Coronary artery (tissue), 2 donors: ENCODE data around the gene DMPK.

Experiments
- DNase-seq: peaks from one replicate; pipeline ENCODE4 v3.0.0-alpha.2; 2017; ENCODE audit warnings: low spot score
- H3K27ac ChIP-seq, 2 donors: fragments of 200-600 bp; sonication (generic); one replicate each; pipeline ENCODE4 v1.5.1; 2016 to 2019
- H3K4me3 ChIP-seq: fragments of 200-600 bp; sonication (generic); 2 replicates; pipeline ENCODE4 v1.5.1; 2016; ENCODE audit warnings: mild to moderate bottlenecking, moderate library complexity
- TF ChIP-seq, protein P1 (sequence below): fragments of 200-600 bp; sonication (generic); IDR thresholded peaks from one replicate; pipeline ENCODE4 v1.5.1; 2019; ENCODE audit warnings: antibody characterized with exemption

DMPK gene

DNA sequence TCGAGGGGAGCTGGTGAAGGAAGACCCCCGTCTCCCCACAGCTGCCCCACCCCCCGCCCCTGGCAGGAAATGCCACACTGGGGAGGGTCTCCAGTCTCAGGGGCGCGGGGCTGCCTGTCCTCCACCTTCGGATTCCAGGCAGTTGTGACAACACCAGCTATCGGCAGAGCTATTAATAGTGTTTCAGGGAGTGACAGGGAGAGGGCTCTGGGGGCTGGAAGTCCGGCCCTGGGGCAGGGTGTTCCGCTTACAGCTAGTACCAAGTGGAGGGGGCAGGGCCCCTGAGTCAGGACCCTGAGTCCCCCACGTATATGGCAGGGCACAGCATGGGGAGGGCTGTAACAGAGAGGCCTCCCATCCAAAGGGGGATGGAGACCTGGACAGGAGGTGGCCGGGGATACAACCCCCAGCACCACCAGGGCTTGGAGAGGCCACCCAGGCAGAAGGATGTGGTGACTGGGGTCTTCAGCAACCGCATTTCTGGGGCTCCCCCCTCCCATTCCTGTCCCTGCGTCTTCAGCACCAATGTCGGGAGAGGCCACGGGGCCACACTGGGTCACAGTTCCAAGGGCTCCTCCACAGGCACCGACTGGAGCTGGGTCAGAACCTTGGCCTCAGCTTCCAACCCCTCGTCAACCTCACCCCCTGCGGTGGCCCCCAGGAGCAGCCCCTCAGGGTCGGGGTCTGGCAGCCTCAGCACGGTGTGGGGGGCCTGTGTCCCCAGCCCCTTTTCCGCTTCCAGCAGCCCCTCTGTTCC is 17.2 kb downstream of the DMPK start:
- TF ChIP-seq, protein P1, sequence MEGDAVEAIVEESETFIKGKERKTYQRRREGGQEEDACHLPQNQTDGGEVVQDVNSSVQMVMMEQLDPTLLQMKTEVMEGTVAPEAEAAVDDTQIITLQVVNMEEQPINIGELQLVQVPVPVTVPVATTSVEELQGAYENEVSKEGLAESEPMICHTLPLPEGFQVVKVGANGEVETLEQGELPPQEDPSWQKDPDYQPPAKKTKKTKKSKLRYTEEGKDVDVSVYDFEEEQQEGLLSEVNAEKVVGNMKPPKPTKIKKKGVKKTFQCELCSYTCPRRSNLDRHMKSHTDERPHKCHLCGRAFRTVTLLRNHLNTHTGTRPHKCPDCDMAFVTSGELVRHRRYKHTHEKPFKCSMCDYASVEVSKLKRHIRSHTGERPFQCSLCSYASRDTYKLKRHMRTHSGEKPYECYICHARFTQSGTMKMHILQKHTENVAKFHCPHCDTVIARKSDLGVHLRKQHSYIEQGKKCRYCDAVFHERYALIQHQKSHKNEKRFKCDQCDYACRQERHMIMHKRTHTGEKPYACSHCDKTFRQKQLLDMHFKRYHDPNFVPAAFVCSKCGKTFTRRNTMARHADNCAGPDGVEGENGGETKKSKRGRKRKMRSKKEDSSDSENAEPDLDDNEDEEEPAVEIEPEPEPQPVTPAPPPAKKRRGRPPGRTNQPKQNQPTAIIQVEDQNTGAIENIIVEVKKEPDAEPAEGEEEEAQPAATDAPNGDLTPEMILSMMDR: no peak
- peak overlapping the region; percentile 87 for H3K4me3 ChIP-seq
- H3K27ac ChIP-seq: peak overlapping the region; percentile 93 to 98
- DNase-seq: no peak

DNA sequence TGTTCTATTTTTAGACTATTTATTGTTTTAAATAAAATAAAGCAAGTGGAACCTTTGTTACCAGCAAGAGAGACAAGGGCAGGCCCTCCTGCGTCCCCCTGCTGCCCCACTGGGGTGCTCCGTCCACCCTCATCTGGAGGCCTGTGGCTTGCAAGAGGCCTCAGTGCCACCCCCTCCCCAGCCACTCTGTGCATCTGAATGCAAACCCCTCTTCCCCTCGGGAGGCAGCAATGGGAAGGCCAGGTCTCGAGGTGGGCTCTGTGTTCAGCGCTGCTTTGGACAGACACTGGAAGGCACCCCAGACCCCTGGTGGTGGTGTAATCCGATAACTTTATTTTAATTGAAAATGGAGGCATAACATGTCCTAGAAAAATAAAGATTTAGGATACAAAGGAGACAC is 17.8 kb downstream of the DMPK start:
- H3K4me3 ChIP-seq: peak overlapping the region; percentile 87
- TF ChIP-seq, protein P1: no peak
- DNase-seq: no peak
- H3K27ac ChIP-seq: peak overlapping the region; percentile 93 to 98

DNA sequence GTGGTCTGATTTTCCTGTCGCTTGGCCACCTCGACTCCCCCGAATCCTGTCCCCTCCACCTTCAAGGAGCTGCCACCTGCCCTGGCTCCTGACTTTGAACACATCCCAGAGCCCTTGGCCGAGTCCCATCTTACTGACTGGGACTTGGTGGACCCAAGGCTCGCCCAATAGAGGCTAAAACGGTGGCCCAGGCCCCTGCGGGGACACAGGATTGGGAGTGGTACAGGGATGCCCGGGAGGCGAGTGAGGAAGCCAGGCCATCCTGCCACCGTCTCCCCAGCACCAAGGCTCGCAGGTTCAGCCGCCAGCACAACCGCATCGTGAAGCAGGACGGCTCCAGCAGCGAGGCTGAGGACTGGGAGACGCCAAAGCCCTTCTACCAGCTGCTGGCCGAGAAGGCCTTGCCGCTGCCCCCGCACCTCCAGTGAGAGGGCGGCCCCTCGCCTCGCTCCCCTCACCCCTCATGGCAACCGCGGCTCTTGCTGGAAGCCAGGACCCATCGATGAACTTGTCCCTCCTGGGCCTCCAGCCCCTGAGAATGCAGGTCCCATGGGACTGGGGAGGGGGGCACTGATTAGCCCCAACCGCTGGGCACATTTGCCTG is 18.5 kb downstream of the DMPK start:
- Histone ChIP-seq H3K4me3 (peak overlapping the region; percentile 87), H3K27ac (peak overlapping the region; percentile 3 to 98)
- no peak for DNase-seq
- TF ChIP-seq, protein P1: no peak

DNA sequence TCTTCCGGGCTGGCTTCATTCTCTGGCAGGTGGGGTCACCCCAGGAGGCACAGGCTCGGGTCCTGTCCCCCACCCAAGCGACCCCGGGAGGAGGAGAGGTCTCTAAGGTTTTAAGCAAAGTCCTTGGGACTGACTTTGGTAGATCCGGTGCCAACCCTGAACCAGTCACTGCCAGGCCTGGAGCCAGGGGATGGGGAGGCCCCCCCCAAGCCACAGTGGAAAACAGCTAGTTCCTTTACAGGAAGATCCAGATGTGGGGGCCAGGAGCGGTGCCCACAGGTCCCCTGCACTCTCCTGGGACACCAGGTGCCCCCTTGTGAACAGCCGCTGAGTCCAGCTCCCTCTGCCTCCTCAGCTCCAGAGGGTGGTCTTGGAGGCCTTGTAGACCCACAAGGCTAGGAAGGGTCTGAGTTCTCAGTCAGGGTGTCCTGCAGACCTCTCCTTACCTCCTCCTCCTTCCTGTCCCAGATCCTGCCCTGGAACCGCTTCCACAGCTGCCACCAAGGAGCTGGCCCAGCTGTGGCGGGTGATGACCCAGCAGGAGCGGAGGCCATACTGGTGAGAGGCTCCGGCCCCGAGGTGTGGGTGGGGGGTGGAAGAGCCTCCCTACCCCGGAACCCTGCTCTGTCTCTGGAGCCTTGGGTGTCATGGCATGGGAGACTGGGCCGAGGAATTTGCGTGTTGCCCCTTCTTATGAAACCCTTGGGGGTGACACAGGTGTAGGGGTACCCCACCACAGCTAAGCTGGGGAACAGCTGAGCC is 19.2 kb downstream of the DMPK start:
- DNase-seq: no peak
- Histone ChIP-seq H3K27ac (no peak overlapping the region), H3K4me3 (no peak overlapping the region)
- TF ChIP-seq, protein P1: no peak

DNA sequence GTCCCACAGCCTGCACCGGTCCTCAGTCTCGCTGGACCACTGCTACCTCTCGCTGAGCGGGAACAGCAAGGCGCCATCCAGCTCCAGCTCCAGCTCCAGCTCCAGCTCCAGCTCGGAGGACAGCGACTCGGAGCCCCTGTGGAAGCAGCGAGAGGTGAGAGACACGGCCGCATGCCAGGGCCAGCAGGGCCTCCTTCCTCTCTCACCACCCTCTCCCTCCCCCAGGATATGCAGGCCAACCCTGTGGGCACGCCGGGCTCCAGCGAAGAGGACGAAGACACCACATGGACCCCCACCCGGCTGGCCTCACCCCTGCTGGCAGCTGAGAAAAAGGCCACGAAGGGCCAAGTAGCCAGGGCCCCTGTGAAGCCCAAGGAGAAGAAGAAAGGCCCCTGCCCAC is 20.6 kb downstream of the DMPK start:
- TF ChIP-seq, protein P1: no peak
- Histone ChIP-seq H3K27ac (no peak overlapping the region), H3K4me3 (no peak overlapping the region)
- DNase-seq: no peak

DNA sequence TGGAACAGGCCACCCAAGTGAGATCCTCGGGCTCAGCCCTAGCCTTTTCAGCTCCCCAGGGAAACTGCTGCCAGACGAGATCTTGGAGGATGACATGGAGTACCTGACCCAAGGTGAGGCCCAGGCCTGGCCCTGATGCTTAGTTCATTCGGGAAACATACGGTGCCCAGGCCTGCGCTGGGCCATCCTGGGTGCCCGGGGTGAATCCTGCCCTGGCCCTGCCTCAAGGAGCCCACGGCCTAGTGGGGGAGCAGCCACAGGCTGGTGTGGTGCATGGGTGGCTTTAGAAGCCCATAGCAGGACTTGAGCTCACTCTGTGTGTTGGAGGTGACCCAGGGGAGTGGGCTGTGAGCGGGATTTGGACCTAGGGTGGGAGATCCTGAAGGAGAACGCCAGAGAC is 23.4 kb downstream of the DMPK start:
- Histone ChIP-seq H3K4me3 (no peak overlapping the region), H3K27ac (no peak overlapping the region)
- DNase-seq: no peak
- TF ChIP-seq, protein P1: no peak
